Transverse colon (tissue), 4 donors: Measurements from ENCODE around the gene ZNF524. TPM values are rescaled to one million over a fixed set of nuclear protein-coding genes. Genes with fewer than 3 reads are reported as not detected.

Experiments used
- DNase-seq: peaks from one replicate; pipeline ENCODE4 v3.0.0-alpha.2; 2019
- H3K27ac ChIP-seq, 4 donors: fragments of 200-600 bp; sonication (generic); 2 replicates each; pipeline ENCODE4 v1.5.1; 2016 to 2018; ENCODE audit warnings: inconsistent platforms in 4 of 4
- H3K27me3 ChIP-seq: fragments of 200-600 bp; sonication (generic); 2 replicates; pipeline ENCODE4 v1.5.1; 2017; ENCODE audit warnings: inconsistent platforms
- H3K36me3 ChIP-seq, 4 donors: fragments of 200-600 bp; sonication (generic); 2 replicates each; pipeline ENCODE4 v1.5.1; 2017 to 2019; ENCODE audit warnings: inconsistent platforms in 4 of 4
- H3K4me1 ChIP-seq, 4 donors: fragments of 200-600 bp; sonication (generic); 2 replicates each; pipeline ENCODE4 v1.5.1; 2017 to 2020; ENCODE audit warnings: inconsistent platforms in 4 of 4
- H3K4me3 ChIP-seq, 4 donors: fragments of 200-600 bp; sonication (generic); 1 replicate in 1 of 4; 2 replicates in 3 of 4; pipeline versions ENCODE4 v1.5.1 to v1.6.1; 2017 to 2019; ENCODE audit warnings: inconsistent platforms in 4 of 4
- H3K9me3 ChIP-seq, 2 donors: fragments of 200-600 bp; sonication (generic); 2 replicates each; pipeline ENCODE4 v1.5.1; 2017 to 2019; ENCODE audit warnings: inconsistent platforms in 2 of 2
- EP300 ChIP-seq: sonication (generic); formaldehyde crosslinking; IDR thresholded peaks from one replicate; pipeline ENCODE4 v1.6.1; 2017; ENCODE audit warnings: antibody characterized with exemption, low read depth
- POLR2A ChIP-seq: fragments of 450-650 bp; IDR thresholded peaks from one replicate; pipeline ENCODE4 v1.6.1; 2016; ENCODE audit warnings: antibody characterized with exemption, mild to moderate bottlenecking, moderate library complexity
- POLR2AphosphoS5 ChIP-seq, 3 donors: sonication (generic); formaldehyde crosslinking; IDR thresholded peaks; one replicate each; pipeline ENCODE4 v1.6.1; 2016; ENCODE audit warnings: antibody characterized with exemption in 3 of 3
- WGBS, 2 donors: methylation state at CpG; one replicate each; pipeline ENCODE4 v1.1.5; 2018; ENCODE audit warnings: low coverage in 1 of 2; 5-methylcytosine and 5-hydroxymethylcytosine counted together
- in situ Hi-C, 4 donors: fragments of 200-750 bp; cut with MboI; loops; one replicate each; pipeline versions ENCODE4 v1.15.0 to v1.15.1; 2017; ENCODE audit warnings: low sequenced_read_pairs in 3 of 4, low pct_ligation_motif_present in 1 of 4, low pct_unique_long_range_greater_than_20kb in 1 of 4
- intact Hi-C: fragments of 100-400 bp; cut with DNase I; formaldehyde crosslinking; loops from one replicate; pipeline ENCODE4 v1.15.1; 2023; ENCODE audit warnings: low total_unique reads
- total RNA-seq, 4 donors: library from RNA; depleted of rRNA; stranded (reverse); fragments of >200 nt; gene quantifications; one replicate each; pipeline ENCODE4 v1.1.0, GENCODE V29; 2016
- TF ChIP-seq, protein P1 (sequence below), 5 experiments: fragments of 200-600 bp in 3 of 5; fragments of 450-650 bp in 2 of 5; sonication (generic) in 3 of 5; IDR thresholded peaks; 1 replicate in 2 of 5; 2 replicates in 3 of 5; pipeline ENCODE4 v1.5.1; 2016 to 2017; ENCODE audit warnings: antibody characterized with exemption in 5 of 5, inconsistent platforms in 3 of 5, mild to moderate bottlenecking in 2 of 5, moderate library complexity in 1 of 5

The ZNF524 gene
- total RNA-seq, 4 donors from 2014 or later = 17.7 to 51.1 (median 37.9) TPM

DNA sequence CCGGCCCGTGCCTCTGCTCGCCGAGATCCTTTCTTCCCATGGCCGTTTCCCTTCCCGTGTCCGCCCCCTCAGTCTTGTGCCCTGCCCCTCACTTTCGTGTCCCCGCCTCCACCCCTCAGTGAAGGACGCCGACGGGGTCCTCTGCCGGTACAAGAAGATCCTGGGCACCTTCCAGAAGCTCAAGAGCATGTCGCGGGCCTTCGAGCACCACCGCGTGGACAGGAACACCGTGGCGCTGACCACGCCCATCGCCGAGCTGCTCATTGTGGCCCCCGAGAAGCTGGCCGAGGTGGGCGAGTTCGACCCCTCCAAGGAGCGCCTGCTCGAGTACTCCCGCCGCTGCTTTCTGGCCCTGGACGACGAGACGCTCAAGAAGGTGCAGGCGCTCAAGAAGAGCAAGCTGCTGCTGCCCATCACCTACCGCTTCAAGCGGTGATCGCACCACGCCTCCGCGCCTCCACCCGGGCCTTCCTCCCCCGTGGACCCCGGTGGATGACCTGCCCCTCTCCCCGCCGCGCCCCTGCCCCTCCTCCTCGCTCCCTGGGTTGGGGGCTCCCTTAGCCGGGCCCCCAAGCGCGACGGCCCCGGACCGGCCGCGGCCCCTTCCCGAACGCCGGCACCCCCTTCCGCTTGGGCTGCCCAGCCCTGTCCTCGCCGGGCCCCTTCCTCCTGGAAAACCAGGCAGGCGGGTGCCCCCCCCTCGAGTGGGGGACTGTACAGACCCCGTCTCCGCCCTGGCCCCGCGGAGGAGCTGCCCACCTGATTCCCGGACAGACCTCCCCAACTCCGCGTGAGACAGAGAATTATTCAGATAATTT lies 52.4 kb downstream of the ZNF524 start:
- in situ Hi-C loops = no loop called here
- no peaks in the 10 kb centered on the region for H3K9me3 ChIP-seq
- peaks cover 24 to 45% (median 37%) of the 10 kb centered on the region in 4 donors for H3K4me1 ChIP-seq
- intact Hi-C loops = loop anchor here (2.0 to 10.0 kb wide), 2 partner anchors 20 to 268 kb away; partner anchors contain the start of genes RPL28 and TMEM238
- H3K36me3 ChIP-seq = no peaks in the 10 kb centered on the region
- H3K27me3 ChIP-seq = no peaks in the 10 kb centered on the region
- no peak overlapping the region for H3K4me3 ChIP-seq
- 77 to 85% methylated on average over 21 to 71 of the region's 71 CpGs for WGBS, 2 donors
- H3K27ac ChIP-seq = peak overlapping the region; percentile 93 to 100 (median 99)
- DNase-seq = no peak
- TF ChIP-seq POLR2A (no peak), POLR2AphosphoS5 (IDR thresholded peaks at IDR 0.05) (no peak), EP300 (no peak)
- TF ChIP-seq, protein P1, sequence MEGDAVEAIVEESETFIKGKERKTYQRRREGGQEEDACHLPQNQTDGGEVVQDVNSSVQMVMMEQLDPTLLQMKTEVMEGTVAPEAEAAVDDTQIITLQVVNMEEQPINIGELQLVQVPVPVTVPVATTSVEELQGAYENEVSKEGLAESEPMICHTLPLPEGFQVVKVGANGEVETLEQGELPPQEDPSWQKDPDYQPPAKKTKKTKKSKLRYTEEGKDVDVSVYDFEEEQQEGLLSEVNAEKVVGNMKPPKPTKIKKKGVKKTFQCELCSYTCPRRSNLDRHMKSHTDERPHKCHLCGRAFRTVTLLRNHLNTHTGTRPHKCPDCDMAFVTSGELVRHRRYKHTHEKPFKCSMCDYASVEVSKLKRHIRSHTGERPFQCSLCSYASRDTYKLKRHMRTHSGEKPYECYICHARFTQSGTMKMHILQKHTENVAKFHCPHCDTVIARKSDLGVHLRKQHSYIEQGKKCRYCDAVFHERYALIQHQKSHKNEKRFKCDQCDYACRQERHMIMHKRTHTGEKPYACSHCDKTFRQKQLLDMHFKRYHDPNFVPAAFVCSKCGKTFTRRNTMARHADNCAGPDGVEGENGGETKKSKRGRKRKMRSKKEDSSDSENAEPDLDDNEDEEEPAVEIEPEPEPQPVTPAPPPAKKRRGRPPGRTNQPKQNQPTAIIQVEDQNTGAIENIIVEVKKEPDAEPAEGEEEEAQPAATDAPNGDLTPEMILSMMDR (IDR thresholded peaks at IDR 0.05) = no peak

Other genes with a start within 250 kb of the ZNF524 start
- 10 to 100 TPM in 3 of 4 donors, 1 to 10 TPM in 1; 4.0 to 58.7 (median 21.0) TPM for gene COX6B2, start 245.6 kb upstream of the ZNF524 start, total RNA-seq
- not detected for gene GARIN5B, start 237.0 kb upstream of the ZNF524 start, total RNA-seq
- under 1 TPM in 1 of 4 donors, not detected in 3; 0.48 TPM for gene IL11, start 229.8 kb upstream of the ZNF524 start, total RNA-seq
- gene TMEM190, start 223.5 kb upstream of the ZNF524 start, total RNA-seq = not detected
- gene TMEM238, start 216.0 kb upstream of the ZNF524 start, total RNA-seq = 100 to 1,000 TPM in 1 of 4 donors, 10 to 100 TPM in 3; 12.0 to 199 (median 42.5) TPM
- 100 to 1,000 TPM; 448 to 648 (median 605) TPM for gene RPL28, start 214.4 kb upstream of the ZNF524 start, total RNA-seq
- gene UBE2S, start 192.5 kb upstream of the ZNF524 start, total RNA-seq = 10 to 100 TPM; 12.4 to 40.8 (median 18.1) TPM
- under 1 TPM in 1 of 4 donors, not detected in 3; 0.75 TPM for gene SHISA7, start 157.0 kb upstream of the ZNF524 start, total RNA-seq
- gene ISOC2, start 138.6 kb upstream of the ZNF524 start, total RNA-seq = 100 to 1,000 TPM in 2 of 4 donors, 10 to 100 TPM in 2; 71.1 to 142 (median 97.6) TPM
- not detected for gene C19orf85, start 135.5 kb upstream of the ZNF524 start, total RNA-seq
- 1 to 10 TPM; 5.9 to 7.6 (median 6.4) TPM for gene ZNF628, start 123.7 kb upstream of the ZNF524 start, total RNA-seq
- 1 to 10 TPM in 2 of 4 donors, not detected in 2; 2.1 to 2.7 TPM for gene NAT14, start 115.1 kb upstream of the ZNF524 start, total RNA-seq
- gene SSC5D, start 111.9 kb upstream of the ZNF524 start, total RNA-seq = 10 to 100 TPM in 2 of 4 donors, 1 to 10 TPM in 2; 3.4 to 41.2 (median 11.1) TPM
- not detected for gene SBK2, start 63.2 kb upstream of the ZNF524 start, total RNA-seq
- not detected for gene SBK3, start 54.7 kb upstream of the ZNF524 start, total RNA-seq
- gene ZNF579, start 19.4 kb upstream of the ZNF524 start, total RNA-seq = 1 to 10 TPM; 2.0 to 5.6 (median 2.9) TPM
- 100 to 1,000 TPM in 1 of 4 donors, 10 to 100 TPM in 1, 1 to 10 TPM in 2; 8.5 to 137 (median 18.3) TPM for gene FIZ1, start 771 bp upstream of the ZNF524 start, total RNA-seq
- 10 to 100 TPM in 2 of 4 donors, 1 to 10 TPM in 2; 8.3 to 50.1 (median 13.4) TPM for gene ZNF865, start 5.4 kb downstream of the ZNF524 start, total RNA-seq
- gene ZNF784, start 24.3 kb downstream of the ZNF524 start, total RNA-seq = 10 to 100 TPM; 11.1 to 27.7 (median 14.5) TPM
- gene ZNF580, start 40.7 kb downstream of the ZNF524 start, total RNA-seq = 100 to 1,000 TPM in 1 of 4 donors, 10 to 100 TPM in 3; 15.2 to 154 (median 25.7) TPM
- 10 to 100 TPM in 2 of 4 donors, 1 to 10 TPM in 2; 4.1 to 19.7 (median 10.0) TPM for gene ZNF581, start 43.4 kb downstream of the ZNF524 start, total RNA-seq
- 10 to 100 TPM in 2 of 4 donors, 1 to 10 TPM in 2; 3.7 to 15.1 (median 8.4) TPM for gene CCDC106, start 47.9 kb downstream of the ZNF524 start, total RNA-seq
- gene U2AF2, start 54.7 kb downstream of the ZNF524 start, total RNA-seq = 100 to 1,000 TPM; 112 to 185 (median 130) TPM
- 100 to 1,000 TPM; 121 to 242 (median 185) TPM for gene EPN1, start 74.9 kb downstream of the ZNF524 start, total RNA-seq
- gene NLRP9, start 138.1 kb downstream of the ZNF524 start, total RNA-seq = not detected
- not detected for gene RFPL4A, start 158.8 kb downstream of the ZNF524 start, total RNA-seq
- gene RFPL4AL1, start 168.8 kb downstream of the ZNF524 start, total RNA-seq = not detected
- not detected for gene NLRP11, start 231.7 kb downstream of the ZNF524 start, total RNA-seq
- not detected for gene NLRP4, start 236.3 kb downstream of the ZNF524 start, total RNA-seq